ENCODE measurements around the gene FBXW8. TPM values are rescaled to one million over a fixed set of nuclear protein-coding genes. Genes with fewer than 3 reads are reported as not detected.
A peak's percentile ranks its signal among the peaks of the same experiment; 100 is the strongest.

The FBXW8 gene
- total RNA-seq, 1 experiment from 2014 or later: 15.3 TPM

GRCh38 chr12:117072106-117072505, 161.4 kb downstream of the FBXW8 start:
- Histone ChIP-seq H3K9ac (ENCODE audit: extremely low read depth, insufficient read length, low read length) (no peak overlapping the region), H2BK15ac (ENCODE audit: low read depth, low read length) (no peak overlapping the region), H3K4me2 (ENCODE audit: insufficient read depth, insufficient read length, low read length) (no peak overlapping the region), H3K23ac (ENCODE audit: insufficient read length, low read depth, low read length) (no peak overlapping the region), H4K91ac (ENCODE audit: insufficient read length, low read depth, low read length) (no peak overlapping the region), H2BK12ac (ENCODE audit: insufficient read length, low read depth, low read length) (no peak overlapping the region), H3K27me3 (ENCODE audit: insufficient read depth, low read length) (no peaks in the 10 kb centered on the region), H4K20me1 (ENCODE audit: control insufficient read depth, insufficient read depth, insufficient read length) (no peaks in the 10 kb centered on the region), H2AFZ (ENCODE audit: low read length) (no peak overlapping the region), H3K9me3 (ENCODE audit: control insufficient read depth, low read depth, low read length) (no peaks in the 10 kb centered on the region), H3K79me1 (ENCODE audit: insufficient read depth, low read depth, low read length, poor library complexity, severe bottlenecking) (no peaks in the 10 kb centered on the region), H3K4me1 (ENCODE audit: insufficient read depth, low read length) (peaks cover under 1% of the 10 kb centered on the region; the same call in 1 of the 2 replicates), H2AK5ac (ENCODE audit: insufficient read length, low read length) (no peak overlapping the region), H4K8ac (replicated peaks; ENCODE audit: insufficient read length, low read depth, low read length) (no peak overlapping the region), H2BK20ac (ENCODE audit: low read depth, low read length, poor library complexity, severe bottlenecking) (no peak overlapping the region), H4K5ac (ENCODE audit: insufficient read length, low read depth, low read length) (no peak overlapping the region), H2BK120ac (ENCODE audit: low read depth, low read length, poor library complexity, severe bottlenecking) (no peak overlapping the region), H2BK5ac (ENCODE audit: insufficient read length, low read length) (no peak overlapping the region), H3K18ac (ENCODE audit: insufficient read length, low read depth, low read length) (no peak overlapping the region), H3K56ac (ENCODE audit: insufficient read length, low read depth, low read length) (no peak overlapping the region), H3T11ph (ENCODE audit: low read length) (no peak overlapping the region), H3K27ac (ENCODE audit: insufficient read length, low read depth, low read length) (no peak overlapping the region), H3K4ac (ENCODE audit: low read depth, low read length) (no peak overlapping the region), H3K23me2 (ENCODE audit: insufficient read length, low read depth, low read length, poor library complexity, severe bottlenecking) (no peaks in the 10 kb centered on the region), H3K79me2 (ENCODE audit: insufficient read depth, low read length) (no peaks in the 10 kb centered on the region), H3K14ac (ENCODE audit: insufficient read depth, low read length) (no peak overlapping the region)
- Mint-ChIP-seq H3K4me1 (peaks cover 21 to 25% of the 10 kb centered on the region in 2 experiments), H3K27me3 (ENCODE audit: low read depth) (no peaks in the 10 kb centered on the region), H3K27ac (0 out of 7 replicates have a peak overlapping the region, but pooled peaks of 1 of the 3 experiments have one; percentile 40), H3K4me3 (no peak overlapping the region), H3K9me3 (no peaks in the 10 kb centered on the region), H3K36me3 (ENCODE audit: insufficient read depth in 1 of 3, low read depth in 3 of 3) (no peaks in the 10 kb centered on the region; a peak in 1 of 7 replicates)
- no CpG with 5 or more reads among the region's 5 CpGs for WGBS (ENCODE audit: extremely low coverage, insufficient read length, low lambda C conversion rate)
- DNase-seq: no peak
- no peak for TF ChIP-seq CTCF (conservative IDR thresholded peaks at IDR 0.05)
